Measurements from ENCODE around the gene C17orf113.

GRCh38 chr17:42000413-42001133 lies 49.8 kb downstream of the C17orf113 start:
- TF ChIP-seq EP300 (IDR thresholded peaks at IDR 0.05; ENCODE audit: borderline replicate concordance), result no peak
- no peak for TF ChIP-seq ZBTB7A (IDR thresholded peaks at IDR 0.05; ENCODE audit: low read depth)
- no peak for TF ChIP-seq REST (IDR thresholded peaks at IDR 0.05; ENCODE audit: low read depth)

All from Ishikawa (cell line).